ENCODE results near the gene NFILZ. TPM values are rescaled to one million over a fixed set of nuclear protein-coding genes. Genes with fewer than 3 reads are reported as not detected.

Gene NFILZ
- polyA plus RNA-seq, 1 donor (not counting 4 experiments of a cell fraction or from before 2014, with no cell fraction given): not detected

- TF ChIP-seq EZH2 (IDR thresholded peaks at IDR 0.05; ENCODE audit: low read length): no peak
- no peak for TF ChIP-seq CTCF (optimal IDR thresholded peaks at IDR 0.05 in 1 of 3, IDR thresholded peaks at IDR 0.05 in 1 of 3, conservative IDR thresholded peaks at IDR 0.05 in 1 of 3; ENCODE audit: extremely low read depth in 1 of 3, insufficient read depth in 2 of 3, low read length in 3 of 3)
- Histone ChIP-seq H3K27ac (ENCODE audit: control insufficient read depth, insufficient read depth, low read length) (no peak overlapping the region), H3K9me1 (ENCODE audit: control insufficient read depth, extremely low read depth, insufficient read depth, low read length) (no peaks in the 10 kb centered on the region), H3K9me3 (ENCODE audit: control insufficient read depth, low read depth, low read length) (peaks cover 6% of the 10 kb centered on the region), H3K36me3 (ENCODE audit: control insufficient read depth in 2 of 2, extremely low read depth in 1 of 2, insufficient read depth in 2 of 2, low read length in 2 of 2) (no peaks in the 10 kb centered on the region), H3K9ac (ENCODE audit: control insufficient read depth, extremely low read depth, insufficient read depth, low read length) (no peak overlapping the region), H2AFZ (ENCODE audit: control insufficient read depth, low read length) (no peak overlapping the region), H3K4me2 (ENCODE audit: control insufficient read depth, extremely low read depth, insufficient read depth, low read depth, low read length) (no peak overlapping the region), H3K4me3 (ENCODE audit: control insufficient read depth in 2 of 3, extremely low read depth in 1 of 3, insufficient read depth in 2 of 3, low read depth in 1 of 3, low read length in 3 of 3) (no peak overlapping the region), H3K4me1 (ENCODE audit: control insufficient read depth, extremely low read depth, insufficient read depth, low read length) (no peaks in the 10 kb centered on the region), H3K79me2 (ENCODE audit: control insufficient read depth, insufficient read depth, low read length) (no peaks in the 10 kb centered on the region), H3K27me3 (ENCODE audit: control insufficient read depth, extremely low read depth, insufficient read depth, low read length) (no peaks in the 10 kb centered on the region), H4K20me1 (ENCODE audit: control insufficient read depth, extremely low read depth, insufficient read depth, low read length) (no peaks in the 10 kb centered on the region)
- dilution Hi-C loops (cut with MboI; ENCODE audit: extremely low pct_ligation_motif_present, low sequenced_read_pairs): no loop called here
- DNase-seq (ENCODE audit: low read depth, low spot score): no peak
- FAIRE-seq: no peak
These were observed 10.1 kb downstream of the NFILZ start for GRCh38 chr19:8640402-8641004.

- H2AFZ ChIP-seq (ENCODE audit: control insufficient read depth, low read length): no peak overlapping the region
- H3K36me3 ChIP-seq (ENCODE audit: control insufficient read depth in 2 of 2, extremely low read depth in 1 of 2, insufficient read depth in 2 of 2, low read length in 2 of 2): no peaks in the 10 kb centered on the region
- H3K4me3 ChIP-seq (ENCODE audit: control insufficient read depth in 2 of 3, extremely low read depth in 1 of 3, insufficient read depth in 2 of 3, low read depth in 1 of 3, low read length in 3 of 3): no peak overlapping the region
- no peak overlapping the region for H3K9ac ChIP-seq (ENCODE audit: control insufficient read depth, extremely low read depth, insufficient read depth, low read length)
- no peak overlapping the region for H3K4me2 ChIP-seq (ENCODE audit: control insufficient read depth, extremely low read depth, insufficient read depth, low read depth, low read length)
- DNase-seq (ENCODE audit: low read depth, low spot score) (no peak), FAIRE-seq (no peak)
- H3K4me1 ChIP-seq (ENCODE audit: control insufficient read depth, extremely low read depth, insufficient read depth, low read length): no peaks in the 10 kb centered on the region
- no peaks in the 10 kb centered on the region for H3K9me1 ChIP-seq (ENCODE audit: control insufficient read depth, extremely low read depth, insufficient read depth, low read length)
- H3K27me3 ChIP-seq (ENCODE audit: control insufficient read depth, extremely low read depth, insufficient read depth, low read length): no peaks in the 10 kb centered on the region
- peaks cover 6% of the 10 kb centered on the region for H3K9me3 ChIP-seq (ENCODE audit: control insufficient read depth, low read depth, low read length)
- dilution Hi-C loops (cut with MboI; ENCODE audit: extremely low pct_ligation_motif_present, low sequenced_read_pairs): no loop called here
- no peaks in the 10 kb centered on the region for H4K20me1 ChIP-seq (ENCODE audit: control insufficient read depth, extremely low read depth, insufficient read depth, low read length)
- TF ChIP-seq EZH2 (IDR thresholded peaks at IDR 0.05; ENCODE audit: low read length): no peak
- TF ChIP-seq CTCF (optimal IDR thresholded peaks at IDR 0.05 in 1 of 3, IDR thresholded peaks at IDR 0.05 in 1 of 3, conservative IDR thresholded peaks at IDR 0.05 in 1 of 3; ENCODE audit: extremely low read depth in 1 of 3, insufficient read depth in 2 of 3, low read length in 3 of 3): no peak
- H3K27ac ChIP-seq (ENCODE audit: control insufficient read depth, insufficient read depth, low read length): no peak overlapping the region
- no peaks in the 10 kb centered on the region for H3K79me2 ChIP-seq (ENCODE audit: control insufficient read depth, insufficient read depth, low read length)
These were observed 10.9 kb downstream of the NFILZ start for GRCh38 chr19:8641221-8641907.
